Gastrocnemius medialis (tissue), 4 donors: ENCODE measurements around the gene SETD4. TPM values are rescaled to one million over a fixed set of nuclear protein-coding genes. Genes with fewer than 3 reads are reported as not detected.

Source experiments
- ATAC-seq, 2 donors: fragments of 150-250 bp; one replicate each; pipeline ENCODE4 v1.9.1; 2016
- DNase-seq, 2 donors: peaks; one replicate each; pipeline ENCODE4 v3.0.0-alpha.2; 2019
- H3K27ac ChIP-seq, 4 donors: fragments of 200-600 bp; sonication (generic); 1 replicate in 1 of 4; 2 replicates in 3 of 4; pipeline ENCODE4 v1.5.1; 2016 to 2018; ENCODE audit warnings: mild to moderate bottlenecking in 2 of 4, moderate library complexity in 1 of 4
- H3K27me3 ChIP-seq, 3 donors: fragments of 200-600 bp; sonication (generic) in 2 of 3; 1 replicate in 1 of 3; 2 replicates in 2 of 3; pipeline versions ENCODE4 v1.5.1 to v1.6.0; 2016 to 2019; ENCODE audit warnings: mild to moderate bottlenecking in 1 of 3, moderate library complexity in 1 of 3
- H3K36me3 ChIP-seq, 2 donors: fragments of 200-600 bp; sonication (generic) in 1 of 2; one replicate each; pipeline ENCODE4 v1.5.1; 2017 to 2018
- H3K4me1 ChIP-seq, 2 donors: fragments of 200-600 bp; sonication (generic) in 1 of 2; one replicate each; pipeline ENCODE4 v1.5.1; 2016 to 2017; ENCODE audit warnings: mild to moderate bottlenecking in 2 of 2
- H3K4me3 ChIP-seq, 4 donors: fragments of 200-600 bp; sonication (generic) in 3 of 4; 1 replicate in 1 of 4; 2 replicates in 3 of 4; pipeline ENCODE4 v1.5.1; 2016 to 2019; ENCODE audit warnings: mild to moderate bottlenecking in 2 of 4
- H3K9me3 ChIP-seq, 3 donors: fragments of 200-600 bp; sonication (generic) in 2 of 3; 1 replicate in 1 of 3; 2 replicates in 2 of 3; pipeline ENCODE4 v1.5.1; 2016 to 2019
- CTCF ChIP-seq, 5 experiments: fragments of 450-650 bp in 3 of 5; fragments of 200-600 bp in 2 of 5; sonication (generic) in 2 of 5; IDR thresholded peaks in 4 of 5; conservative IDR thresholded peaks in 1 of 5; 1 replicate in 4 of 5; 2 replicates in 1 of 5; pipeline ENCODE4 v1.5.1; 2016 to 2019; ENCODE audit warnings: antibody characterized with exemption in 5 of 5, mild to moderate bottlenecking in 3 of 5, moderate library complexity in 3 of 5
- POLR2A ChIP-seq, 2 donors: fragments of 450-650 bp; IDR thresholded peaks; one replicate each; pipeline ENCODE4 v1.6.1; 2017; ENCODE audit warnings: antibody characterized with exemption in 2 of 2, mild to moderate bottlenecking in 2 of 2, moderate library complexity in 2 of 2
- in situ Hi-C, 4 donors: fragments of 200-750 bp; cut with MboI; loops; one replicate each; pipeline versions ENCODE4 v1.15.0 to v1.8.0; 2017; ENCODE audit warnings: low sequenced_read_pairs in 4 of 4
- intact Hi-C: fragments of 100-400 bp; cut with DNase I; formaldehyde crosslinking; loops from one replicate; pipeline ENCODE4 v1.15.1; 2023; ENCODE audit warnings: low total_unique reads
- total RNA-seq, 4 donors: library from RNA; depleted of rRNA; stranded (reverse); fragments of >200 nt; gene quantifications; one replicate each; pipeline versions ENCODE4 v1.1.0 to v1.2.3, GENCODE V29; 2016

Gene SETD4
- total RNA-seq, 4 donors from 2014 or later = 5.9 to 21.7 (median 16.7) TPM

GRCh38 chr21:35984654-35985361 lies 75.5 kb downstream of the SETD4 start:
- H3K27ac ChIP-seq = no peak overlapping the region
- ATAC-seq = no peak

More at GRCh38 chr21:35984654-35985361, 75.5 kb downstream of the SETD4 start:
- Histone ChIP-seq H3K4me3 (no peak overlapping the region), H3K27me3 (no peaks in the 10 kb centered on the region), H3K9me3 (no peaks in the 10 kb centered on the region), H3K4me1 (peaks cover 0 to 3% of the 10 kb centered on the region in 2 donors), H3K36me3 (no peaks in the 10 kb centered on the region)
- TF ChIP-seq CTCF (IDR thresholded peaks at IDR 0.05 in 4 of 5, conservative IDR thresholded peaks at IDR 0.05 in 1 of 5) (no peak), POLR2A (IDR thresholded peaks at IDR 0.05) (no peak)
- intact Hi-C loops = no loop called here
- no peak for DNase-seq
- in situ Hi-C loops = no loop called here

Other genes with a start within 250 kb of the SETD4 start
- 10 to 100 TPM; 44.8 to 73.9 (median 66.4) TPM for gene CBR1, start 9.5 kb upstream of the SETD4 start, total RNA-seq
- gene CBR3, start 74.6 kb upstream of the SETD4 start, total RNA-seq = 1 to 10 TPM in 3 of 4 donors, under 1 TPM in 1; 0.80 to 2.9 (median 1.8) TPM
- 10 to 100 TPM; 10.4 to 16.5 (median 13.5) TPM for gene DOP1B, start 96.3 kb upstream of the SETD4 start, total RNA-seq